ENCODE data around the gene KCNQ4. TPM values are rescaled to one million over a fixed set of nuclear protein-coding genes. Genes with fewer than 3 reads are reported as not detected.

KCNQ4 gene
- total and polyA plus RNA-seq, 2 of the 4 experiments (the other 2 are of a cell fraction) = 0.07 TPM; not detected in 1

DNA sequence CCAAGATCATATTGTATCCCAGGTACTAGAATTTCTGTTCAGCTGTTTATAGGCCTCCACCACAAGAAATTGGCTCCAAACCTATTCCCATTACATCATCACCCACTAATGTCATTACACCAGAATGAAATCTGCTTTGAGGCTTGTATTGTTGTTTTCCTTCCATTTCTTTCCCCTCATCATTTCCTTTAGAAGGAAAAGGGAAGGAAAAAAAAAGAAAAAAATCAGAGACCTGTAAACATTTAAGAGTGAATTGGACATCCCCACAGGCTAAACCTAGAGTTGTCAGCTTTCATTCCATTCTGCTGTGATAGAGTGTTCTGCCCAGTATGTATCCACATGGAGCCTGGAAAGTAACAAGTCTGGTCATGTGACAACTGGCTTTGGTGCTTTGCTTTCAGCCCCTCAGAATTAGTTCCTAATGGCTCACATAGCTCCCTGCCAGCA lies 47.5 kb upstream of the KCNQ4 start:
- no peak overlapping the region for H3K4me2 ChIP-seq (ENCODE audit: low read depth, low read length)
- no peaks in the 10 kb centered on the region; the same call in 1 of the 2 replicates for H3K9me3 ChIP-seq (ENCODE audit: control insufficient read depth, insufficient read depth, low read length)
- no peak overlapping the region for H2AK9ac ChIP-seq (replicated peaks; ENCODE audit: low read depth, low read length, poor library complexity)
- H2AFZ ChIP-seq (replicated peaks; ENCODE audit: low read length, poor library complexity) = no peak overlapping the region
- TF ChIP-seq CEBPB (IDR thresholded peaks at IDR 0.05; ENCODE audit: low read depth, low read length) (peak; percentile 51; the same call in 1 of the 2 replicates), MAZ (IDR thresholded peaks at IDR 0.05; ENCODE audit: borderline replicate concordance, low read depth, low read length) (no peak)
- no peak overlapping the region for H2BK15ac ChIP-seq (ENCODE audit: low read depth, low read length)
- no peak overlapping the region for H2BK5ac ChIP-seq (ENCODE audit: low read depth, low read length, poor library complexity, severe bottlenecking)
- no peak overlapping the region for H2AK5ac ChIP-seq (ENCODE audit: low read depth, low read length)
- DNase-seq = peak; percentile 82
- no peak overlapping the region for H2BK120ac ChIP-seq (ENCODE audit: low read depth, low read length)
- H4K91ac ChIP-seq (ENCODE audit: insufficient read depth, low read depth, low read length) = no peak overlapping the region
- H3K9me1 ChIP-seq (ENCODE audit: insufficient read depth, low read length) = peaks cover 5% of the 10 kb centered on the region
- no peak overlapping the region for H2BK20ac ChIP-seq (ENCODE audit: low read depth, low read length)
- POLR2A ChIA-PET (ENCODE audit: unreplicated experiment) = no interaction called here
- H3K27me3 ChIP-seq (ENCODE audit: control insufficient read depth, insufficient read depth, low read length) = no peaks in the 10 kb centered on the region
- H3K18ac ChIP-seq (ENCODE audit: low read depth, low read length) = no peak overlapping the region
- no peak overlapping the region for H3K4ac ChIP-seq (ENCODE audit: low read depth, low read length)
- peaks cover 27 to 44% of the 10 kb centered on the region in 2 experiments; a peak in 3 of 4 replicates for H3K79me1 ChIP-seq (ENCODE audit: low read depth in 1 of 2, low read length in 2 of 2)
- H3K23ac ChIP-seq (ENCODE audit: low read depth, low read length) = no peak overlapping the region
- ATAC-seq (ENCODE audit: low read depth) = no peak
- dilution Hi-C loops (cut with HindIII; ENCODE audit: low sequenced_read_pairs, unreplicated experiment) = no loop called here
- no peak overlapping the region for H3K9ac ChIP-seq (ENCODE audit: low read depth, low read length)
- no peak overlapping the region for H3K4me3 ChIP-seq (ENCODE audit: insufficient read depth, low read depth, low read length)
- H3K27ac ChIP-seq (ENCODE audit: insufficient read depth, low read length) = no peak overlapping the region
- BruUV-seq (replicated peaks) = no TSS peak
- no peaks in the 10 kb centered on the region; the same call in 1 of the 2 replicates for H4K20me1 ChIP-seq (ENCODE audit: insufficient read depth, low read length)
- intact Hi-C loops (cut with micrococcal nuclease) = no loop called here
- H4K5ac ChIP-seq (ENCODE audit: low read depth, low read length) = no peak overlapping the region
- no peak overlapping the region for H4K8ac ChIP-seq (ENCODE audit: low read depth in 2 of 2, low read length in 2 of 2)
- CTCF ChIA-PET = interaction anchor here (1.4 kb wide), 1 partner anchor 17 kb away, joined by 3 read pairs; no protein-coding TSS in a partner anchor
- no peak overlapping the region; the same call in 1 of the 2 replicates for H3K14ac ChIP-seq (replicated peaks; ENCODE audit: low read depth, low read length)
- H3K36me3 ChIP-seq (ENCODE audit: control insufficient read depth, insufficient read depth, low read length) = peaks cover 8% of the 10 kb centered on the region
- in situ Hi-C loops (cut with MboI; ENCODE audit: low sequenced_read_pairs) = no loop called here
- H3K56ac ChIP-seq (ENCODE audit: extremely low read depth, insufficient read depth, low read length) = no peak overlapping the region
- peaks cover 5% of the 10 kb centered on the region for H3K4me1 ChIP-seq (ENCODE audit: control insufficient read depth, insufficient read depth, low read length)

All from IMR-90 (cell line).